ENCODE measurements around the gene LMO1. TPM values are rescaled to one million over a fixed set of nuclear protein-coding genes. Genes with fewer than 3 reads are reported as not detected.

The LMO1 gene
- total and polyA plus RNA-seq, 2 of the 8 experiments (the other 6 are each of a cell fraction or from before 2014, with no cell fraction given), result 0.17 TPM; not detected in 1

GRCh38 chr11:8232414-8232813 is 31.3 kb downstream of the LMO1 start:
- CTCF ChIA-PET (ENCODE audit: partially characterized antibody), result interaction anchor here (1.2 to 9.4 kb wide), 8 partner anchors 12 to 129 kb away, joined by 3 to 177 read pairs (median 18); partner anchors contain the start of gene LMO1

More at GRCh38 chr11:8232414-8232813, 31.3 kb downstream of the LMO1 start:
- no peak for DNase-seq (ENCODE audit: low read depth in 1 of 2, low spot score in 2 of 2)
- TF ChIP-seq EP300 (IDR thresholded peaks at IDR 0.05; ENCODE audit: borderline replicate concordance in 1 of 2, low read depth in 2 of 2, low read length in 2 of 2), result no peak
- H3K9ac ChIP-seq (replicated peaks in 1 of 4; ENCODE audit: extremely low read depth in 1 of 4, low read depth in 3 of 4, low read length in 3 of 4), result no peak overlapping the region
- H3K9me3 ChIP-seq (ENCODE audit: insufficient read depth in 2 of 2, low read depth in 1 of 2, low read length in 1 of 2), result no peaks in the 10 kb centered on the region
- 96% methylated on average over 5 of the region's 5 CpGs; no CpG with 5 or more reads in 1 of the 2 experiments for WGBS, 2 experiments (ENCODE audit: extremely low coverage in 1 of 2, insufficient coverage in 1 of 2, insufficient read length in 1 of 2, insufficient replicate concordance in 2 of 2, low coverage in 1 of 2, low lambda C conversion rate in 2 of 2, missing lambda C conversion rate in 1 of 2)
- H3K14ac ChIP-seq (ENCODE audit: insufficient read length), result no peak overlapping the region
- H2BK12ac ChIP-seq (ENCODE audit: low read depth, low read length), result no peak overlapping the region
- H3K18ac ChIP-seq (ENCODE audit: extremely low read depth, low read length), result no peak overlapping the region
- no peak overlapping the region for H2AK5ac ChIP-seq (ENCODE audit: low read depth, low read length)
- no peak overlapping the region for H3K4ac ChIP-seq (replicated peaks; ENCODE audit: insufficient read length, low read depth, low read length)
- POLR2A ChIA-PET (ENCODE audit: partially characterized antibody), result no interaction called here
- H3K4me3 ChIP-seq (ENCODE audit: extremely low read depth in 1 of 4, insufficient read depth in 2 of 4, low read depth in 3 of 4, low read length in 4 of 4), result no peak overlapping the region
- H2AFZ ChIP-seq (ENCODE audit: low read length), result no peak overlapping the region
- H3K23ac ChIP-seq (ENCODE audit: insufficient read length), result no peak overlapping the region
- H3K79me1 ChIP-seq (ENCODE audit: low read depth, low read length), result no peaks in the 10 kb centered on the region
- H4K5ac ChIP-seq (ENCODE audit: insufficient read length, low read depth, low read length), result no peak overlapping the region
- H3K27me3 ChIP-seq (replicated peaks in 1 of 4; ENCODE audit: control insufficient read depth in 3 of 4, extremely low read depth in 1 of 4, insufficient read depth in 3 of 4, low read length in 3 of 4), result no peaks in the 10 kb centered on the region
- no peak overlapping the region for H2BK15ac ChIP-seq (ENCODE audit: low read length)
- no peak for FAIRE-seq
- H3K27ac ChIP-seq (ENCODE audit: low read depth, low read length), result no peak overlapping the region
- H2BK5ac ChIP-seq (ENCODE audit: low read depth, low read length), result no peak overlapping the region
- peaks cover 0 to 1% of the 10 kb centered on the region in 2 experiments for H4K20me1 ChIP-seq (replicated peaks in 1 of 2; ENCODE audit: control insufficient read depth in 1 of 2, insufficient read depth in 2 of 2, low read length in 2 of 2)
- no peak overlapping the region for H3K4me2 ChIP-seq (ENCODE audit: insufficient read depth in 1 of 2, low read depth in 2 of 2, low read length in 2 of 2)
- H2BK120ac ChIP-seq (replicated peaks; ENCODE audit: low read depth, low read length), result no peak overlapping the region
- H3K36me3 ChIP-seq (ENCODE audit: control insufficient read depth in 2 of 4, insufficient read depth in 4 of 4, low read length in 3 of 4), result no peaks in the 10 kb centered on the region
- H3K79me2 ChIP-seq (ENCODE audit: control insufficient read depth in 1 of 2, insufficient read depth in 2 of 2, low read length in 2 of 2), result no peaks in the 10 kb centered on the region
- H3K23me2 ChIP-seq (ENCODE audit: low read depth, low read length), result no peaks in the 10 kb centered on the region; the same call in 1 of the 2 replicates
- H3K4me1 ChIP-seq (replicated peaks in 1 of 4; ENCODE audit: control insufficient read depth in 3 of 4, insufficient read depth in 4 of 4, low read length in 3 of 4), result no peaks in the 10 kb centered on the region; a peak in 3 of 7 replicates
- H3K56ac ChIP-seq (replicated peaks; ENCODE audit: insufficient read length, low read depth, low read length), result no peak overlapping the region
- H2BK20ac ChIP-seq (ENCODE audit: low read length), result no peak overlapping the region
- no peak overlapping the region for H4K91ac ChIP-seq (replicated peaks; ENCODE audit: insufficient read length, low read length)
- no peak overlapping the region for H4K8ac ChIP-seq (ENCODE audit: extremely low read depth, insufficient read depth, low read length)
